ENCODE results near the gene PELI3.
A peak's percentile ranks its signal among the peaks of the same experiment; 100 is the strongest.

The PELI3 gene

GRCh38 chr11:66473608-66474515 lies 7.2 kb downstream of the PELI3 start:
- no peak for DNase-seq (ENCODE audit: low read depth in 2 of 2, low spot score in 1 of 2)

GRCh38 chr11:66475349-66476172 lies 8.9 kb downstream of the PELI3 start:
- no peak for DNase-seq (ENCODE audit: low read depth in 2 of 2, low spot score in 1 of 2)

- no peak for DNase-seq (ENCODE audit: low read depth in 2 of 2, low spot score in 1 of 2)
Observed at GRCh38 chr11:66476173-66476840, 9.6 kb downstream of the PELI3 start.

- no peak for DNase-seq (ENCODE audit: low read depth in 2 of 2, low spot score in 1 of 2)
Observed at GRCh38 chr11:66476841-66477251, 10.1 kb downstream of the PELI3 start.

- DNase-seq (ENCODE audit: low read depth in 2 of 2, low spot score in 1 of 2): no peak
Observed at GRCh38 chr11:66477263-66478201, 10.8 kb downstream of the PELI3 start.

GRCh38 chr11:66478729-66479393 lies 12.2 kb downstream of the PELI3 start:
- no peak for DNase-seq (ENCODE audit: low read depth in 2 of 2, low spot score in 1 of 2)

- no peak for DNase-seq (ENCODE audit: low read depth in 2 of 2, low spot score in 1 of 2)
Observed at GRCh38 chr11:66479394-66480116, 12.8 kb downstream of the PELI3 start.

- DNase-seq (ENCODE audit: low read depth in 2 of 2, low spot score in 1 of 2): peak; percentile 87 to 90
Observed at GRCh38 chr11:66480117-66480938, 13.6 kb downstream of the PELI3 start, which contains the start of gene DPP3. Gene DPP3 (plus strand): TSS chr11:66480434. CDS start chr11:66482201, 1,767 bp downstream.

- no peak for DNase-seq (ENCODE audit: low read depth in 2 of 2, low spot score in 1 of 2)
Observed at GRCh38 chr11:66484806-66485380, 18.2 kb downstream of the PELI3 start.

- no peak for DNase-seq (ENCODE audit: low read depth in 2 of 2, low spot score in 1 of 2)
Observed at GRCh38 chr11:66488957-66489356, 22.3 kb downstream of the PELI3 start.

- no peak for DNase-seq (ENCODE audit: low read depth in 2 of 2, low spot score in 1 of 2)
Observed at GRCh38 chr11:66489636-66490035, 22.9 kb downstream of the PELI3 start.

GRCh38 chr11:66491315-66491935 lies 24.7 kb downstream of the PELI3 start:
- DNase-seq (ENCODE audit: low read depth in 2 of 2, low spot score in 1 of 2): no peak

- no peak for DNase-seq (ENCODE audit: low read depth in 2 of 2, low spot score in 1 of 2)
Observed at GRCh38 chr11:66492161-66492865, 25.6 kb downstream of the PELI3 start.

GRCh38 chr11:66493130-66493529 lies 26.4 kb downstream of the PELI3 start:
- no peak for DNase-seq (ENCODE audit: low read depth in 2 of 2, low spot score in 1 of 2)

- no peak for DNase-seq (ENCODE audit: low read depth in 2 of 2, low spot score in 1 of 2)
Observed at GRCh38 chr11:66494458-66494857, 27.8 kb downstream of the PELI3 start.

GRCh38 chr11:66494935-66495334 lies 28.2 kb downstream of the PELI3 start:
- DNase-seq (ENCODE audit: low read depth in 2 of 2, low spot score in 1 of 2): no peak

GRCh38 chr11:66495401-66495854 lies 28.7 kb downstream of the PELI3 start:
- DNase-seq (ENCODE audit: low read depth in 2 of 2, low spot score in 1 of 2): no peak

Data from stimulated activated CD8-positive, alpha-beta memory T cell treated with anti-CD3 and anti-CD28 coated beads, Interleukin-4, amount 100 ng/mL, for 1 hour (primary cell).